ENCODE measurements around the gene PIGV. TPM values are rescaled to one million over a fixed set of nuclear protein-coding genes. Genes with fewer than 3 reads are reported as not detected.

PIGV gene
- total RNA-seq, 1 experiment from 2014 or later: 7.5 TPM

DNA sequence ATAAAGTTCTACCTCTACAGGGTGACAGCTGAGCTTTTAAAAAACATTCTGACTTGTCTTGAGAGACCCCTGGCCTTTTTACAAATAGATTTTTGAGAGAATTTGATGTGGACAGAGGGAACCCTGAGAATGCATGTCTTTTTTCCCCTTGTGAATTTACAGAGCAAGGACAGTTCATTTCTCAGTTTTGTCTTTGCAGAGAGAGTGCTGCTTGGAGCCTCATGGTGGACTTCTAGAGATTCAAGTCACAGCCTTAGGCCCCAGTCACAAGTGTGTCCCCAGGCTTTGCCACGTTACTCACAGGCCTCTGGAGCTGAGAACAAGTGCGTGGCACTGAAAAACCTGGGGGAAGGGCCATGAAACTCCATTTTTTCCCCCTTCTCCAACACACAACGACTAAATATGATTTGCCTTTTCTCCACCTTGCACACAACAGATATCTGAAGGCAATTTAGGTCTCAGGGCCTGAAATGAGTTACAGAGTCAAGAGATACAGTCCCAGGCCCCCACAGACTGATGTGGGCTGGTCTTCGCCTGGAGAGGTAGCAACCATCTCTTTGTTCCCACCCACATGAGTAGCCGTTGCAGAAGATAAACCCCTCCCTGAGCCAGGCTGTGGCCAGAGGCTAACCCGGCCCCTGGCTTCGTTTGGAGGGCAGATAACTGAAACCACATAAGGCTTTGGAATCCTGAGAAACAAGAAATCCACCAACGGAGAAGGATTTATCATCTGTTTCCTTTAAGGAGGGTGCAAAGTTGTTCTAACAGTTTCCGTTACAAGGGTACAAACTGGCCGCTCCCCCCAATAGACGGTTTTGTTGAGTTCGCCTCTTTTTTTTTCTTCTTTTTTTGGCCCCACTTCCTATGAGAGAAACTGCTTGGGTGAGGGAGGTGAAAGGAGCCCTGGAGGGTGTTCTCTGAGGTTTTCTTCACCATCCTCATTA lies 1.0 kb upstream of the PIGV start:
- H3K4me2 ChIP-seq (ENCODE audit: insufficient read depth, insufficient read length, low read length): peak overlapping the region; percentile 85
- no peak overlapping the region for H4K8ac ChIP-seq (replicated peaks; ENCODE audit: insufficient read length, low read depth, low read length)
- no peak overlapping the region for H3T11ph ChIP-seq (ENCODE audit: low read length)
- H3K27me3 ChIP-seq (ENCODE audit: insufficient read depth, low read length): no peaks in the 10 kb centered on the region
- Mint-ChIP-seq H3K36me3 (ENCODE audit: insufficient read depth in 1 of 3, low read depth in 3 of 3) (peaks cover 0 to 16% (median 11%) of the 10 kb centered on the region in 3 experiments; a peak in 5 of 7 replicates), H3K4me3 (peak overlapping the region; percentile 92 to 95), H3K4me1 (peaks cover 52 to 59% of the 10 kb centered on the region in 2 experiments), H3K27me3 (ENCODE audit: low read depth) (no peaks in the 10 kb centered on the region; the same call in 1 of the 2 replicates), H3K27ac (peak overlapping the region; percentile 98 to 99 (median 98)), H3K9me3 (no peaks in the 10 kb centered on the region)
- no peak overlapping the region for H2BK20ac ChIP-seq (ENCODE audit: low read depth, low read length, poor library complexity, severe bottlenecking)
- no CpG with 5 or more reads among the region's 12 CpGs for WGBS (ENCODE audit: extremely low coverage, insufficient read length, low lambda C conversion rate)
- peaks cover 5% of the 10 kb centered on the region; the same call in 1 of the 2 replicates for H3K4me1 ChIP-seq (ENCODE audit: insufficient read depth, low read length)
- no peaks in the 10 kb centered on the region for H4K20me1 ChIP-seq (ENCODE audit: control insufficient read depth, insufficient read depth, insufficient read length)
- H3K9ac ChIP-seq (ENCODE audit: extremely low read depth, insufficient read length, low read length): peak overlapping the region; percentile 13
- no peak overlapping the region for H3K18ac ChIP-seq (ENCODE audit: insufficient read length, low read depth, low read length)
- H3K4ac ChIP-seq (ENCODE audit: low read depth, low read length): no peak overlapping the region
- H2BK12ac ChIP-seq (ENCODE audit: insufficient read length, low read depth, low read length): no peak overlapping the region
- H2AK5ac ChIP-seq (ENCODE audit: insufficient read length, low read length): no peak overlapping the region
- no peak overlapping the region for H2AFZ ChIP-seq (ENCODE audit: low read length)
- no peak overlapping the region for H3K56ac ChIP-seq (ENCODE audit: insufficient read length, low read depth, low read length)
- H2BK15ac ChIP-seq (ENCODE audit: low read depth, low read length): no peak overlapping the region
- H4K91ac ChIP-seq (ENCODE audit: insufficient read length, low read depth, low read length): no peak overlapping the region
- H3K79me1 ChIP-seq (ENCODE audit: insufficient read depth, low read depth, low read length, poor library complexity, severe bottlenecking): no peaks in the 10 kb centered on the region
- H4K5ac ChIP-seq (ENCODE audit: insufficient read length, low read depth, low read length): no peak overlapping the region
- H3K27ac ChIP-seq (ENCODE audit: insufficient read length, low read depth, low read length): no peak overlapping the region
- no peak overlapping the region for H3K23ac ChIP-seq (ENCODE audit: insufficient read length, low read depth, low read length)
- H3K23me2 ChIP-seq (ENCODE audit: insufficient read length, low read depth, low read length, poor library complexity, severe bottlenecking): peaks cover 10% of the 10 kb centered on the region
- H2BK5ac ChIP-seq (ENCODE audit: insufficient read length, low read length): no peak overlapping the region
- H3K14ac ChIP-seq (ENCODE audit: insufficient read depth, low read length): peak overlapping the region; percentile 55; the same call in 1 of the 2 replicates
- TF ChIP-seq, protein P1, sequence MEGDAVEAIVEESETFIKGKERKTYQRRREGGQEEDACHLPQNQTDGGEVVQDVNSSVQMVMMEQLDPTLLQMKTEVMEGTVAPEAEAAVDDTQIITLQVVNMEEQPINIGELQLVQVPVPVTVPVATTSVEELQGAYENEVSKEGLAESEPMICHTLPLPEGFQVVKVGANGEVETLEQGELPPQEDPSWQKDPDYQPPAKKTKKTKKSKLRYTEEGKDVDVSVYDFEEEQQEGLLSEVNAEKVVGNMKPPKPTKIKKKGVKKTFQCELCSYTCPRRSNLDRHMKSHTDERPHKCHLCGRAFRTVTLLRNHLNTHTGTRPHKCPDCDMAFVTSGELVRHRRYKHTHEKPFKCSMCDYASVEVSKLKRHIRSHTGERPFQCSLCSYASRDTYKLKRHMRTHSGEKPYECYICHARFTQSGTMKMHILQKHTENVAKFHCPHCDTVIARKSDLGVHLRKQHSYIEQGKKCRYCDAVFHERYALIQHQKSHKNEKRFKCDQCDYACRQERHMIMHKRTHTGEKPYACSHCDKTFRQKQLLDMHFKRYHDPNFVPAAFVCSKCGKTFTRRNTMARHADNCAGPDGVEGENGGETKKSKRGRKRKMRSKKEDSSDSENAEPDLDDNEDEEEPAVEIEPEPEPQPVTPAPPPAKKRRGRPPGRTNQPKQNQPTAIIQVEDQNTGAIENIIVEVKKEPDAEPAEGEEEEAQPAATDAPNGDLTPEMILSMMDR (conservative IDR thresholded peaks at IDR 0.05): no peak
- H2BK120ac ChIP-seq (ENCODE audit: low read depth, low read length, poor library complexity, severe bottlenecking): no peak overlapping the region
- peak; percentile 69 for DNase-seq
- H3K79me2 ChIP-seq (ENCODE audit: insufficient read depth, low read length): no peaks in the 10 kb centered on the region; the same call in 1 of the 2 replicates
- H3K9me3 ChIP-seq (ENCODE audit: control insufficient read depth, low read depth, low read length): no peaks in the 10 kb centered on the region
